Measurements from ENCODE around the gene CPA1.

The CPA1 gene

DNA sequence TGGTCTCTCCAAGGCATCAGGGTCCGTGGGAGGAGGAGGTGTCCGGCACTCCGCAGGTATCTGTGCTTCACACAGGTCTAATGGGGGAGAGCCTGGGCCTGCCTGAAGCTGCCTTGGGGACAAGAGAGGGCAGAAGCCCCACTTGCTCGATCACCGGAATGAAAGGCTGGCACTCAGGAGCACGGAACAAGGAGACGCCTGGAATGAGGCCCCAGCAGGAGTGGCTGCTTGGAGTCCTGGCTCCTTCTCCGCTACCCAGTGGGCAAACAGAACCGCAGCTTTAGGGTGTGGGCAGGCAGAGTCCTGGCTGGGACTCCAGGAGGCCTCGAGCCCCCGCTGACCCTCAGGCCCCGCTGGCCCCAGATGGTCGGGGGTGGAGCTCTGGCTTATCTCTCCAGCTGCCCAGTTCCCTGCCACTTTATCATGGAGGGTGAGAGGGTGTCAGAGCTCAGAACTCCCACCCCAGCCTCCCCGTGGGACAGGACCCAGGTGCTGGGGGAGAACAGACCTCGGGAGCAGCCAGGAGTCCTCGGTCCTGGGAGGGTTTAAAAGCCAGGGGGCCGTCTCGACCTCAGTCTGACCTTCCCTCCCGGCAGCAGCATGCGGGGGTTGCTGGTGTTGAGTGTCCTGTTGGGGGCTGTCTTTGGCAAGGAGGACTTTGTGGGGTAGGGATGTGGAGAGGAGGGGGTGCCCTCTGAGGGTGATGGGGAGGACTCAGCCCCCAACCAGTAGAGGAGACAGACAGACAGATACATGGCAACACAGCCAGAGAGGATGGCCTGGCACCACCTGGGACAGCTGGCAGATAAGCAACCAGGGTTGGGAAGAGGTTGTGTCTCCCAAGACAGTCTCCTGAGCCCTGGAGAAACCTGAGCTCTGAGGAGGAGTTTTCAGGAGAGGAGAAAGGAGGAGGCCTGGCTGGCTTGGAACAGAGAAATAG, at the start of gene CPA1:
TSS of gene CPA1 (plus strand) at position 574 of the 940 bp plus-strand sequence. CDS start at position 601, 27 bp downstream.
- no peaks in the 10 kb centered on the region for H3K27me3 ChIP-seq (ENCODE audit: insufficient read depth, low read length)
- peaks cover 11% of the 10 kb centered on the region for H3K4me1 ChIP-seq (ENCODE audit: insufficient read depth, low read length)
- H2AFZ ChIP-seq (ENCODE audit: low read depth, low read length): no peak within 1 kb of the TSS
- peaks cover 10% of the 10 kb centered on the region for H3K9me3 ChIP-seq (ENCODE audit: low read length)
- no peak within 1 kb of the TSS for H3K4me3 ChIP-seq (ENCODE audit: low read length)
- H3K36me3 ChIP-seq (ENCODE audit: insufficient read depth, low read length): no peaks in the 10 kb centered on the region

DNA sequence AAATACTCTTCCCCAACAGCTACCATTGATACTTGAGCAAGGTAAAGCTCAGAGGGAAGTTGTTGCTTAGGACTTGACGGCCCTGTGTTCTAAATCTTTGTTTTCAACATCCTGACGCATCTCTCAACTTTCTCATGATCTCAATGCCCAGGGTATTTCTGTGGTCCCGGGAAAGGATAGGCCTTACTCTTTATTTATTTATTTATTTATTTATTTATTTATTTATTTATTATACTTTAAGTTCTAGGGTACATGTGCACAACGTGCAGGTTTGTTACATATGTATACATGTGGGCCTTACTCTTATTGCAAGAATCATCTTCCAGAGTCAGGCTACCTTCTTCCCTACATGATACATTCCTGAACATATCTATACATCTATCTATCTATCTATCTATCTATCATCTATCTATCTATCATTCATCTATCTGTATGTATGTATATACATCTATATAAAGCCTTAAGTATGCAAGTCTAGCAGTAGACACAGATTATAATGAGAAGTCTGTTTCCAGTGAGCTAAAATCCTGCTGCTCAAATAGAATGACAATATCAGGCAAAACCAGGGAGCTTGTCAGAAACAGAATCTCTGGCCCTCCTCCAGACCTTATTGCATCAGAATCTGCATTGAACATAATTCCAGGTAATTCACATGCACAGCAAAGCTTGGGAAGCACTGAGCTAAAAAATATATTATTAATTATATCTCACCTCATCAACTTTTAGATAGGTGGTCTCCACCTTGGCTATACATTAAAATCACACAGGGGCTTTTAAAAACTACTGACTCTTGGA, 47.8 kb upstream of the CPA1 start:
- no peak overlapping the region for H2AFZ ChIP-seq (ENCODE audit: low read depth, low read length)
- no peaks in the 10 kb centered on the region for H3K36me3 ChIP-seq (ENCODE audit: insufficient read depth, low read length)
- H3K9me3 ChIP-seq (ENCODE audit: low read length): no peaks in the 10 kb centered on the region
- H3K4me1 ChIP-seq (ENCODE audit: insufficient read depth, low read length): no peaks in the 10 kb centered on the region
- no peaks in the 10 kb centered on the region for H3K27me3 ChIP-seq (ENCODE audit: insufficient read depth, low read length)
- no peak overlapping the region for H3K4me3 ChIP-seq (ENCODE audit: low read length)

DNA sequence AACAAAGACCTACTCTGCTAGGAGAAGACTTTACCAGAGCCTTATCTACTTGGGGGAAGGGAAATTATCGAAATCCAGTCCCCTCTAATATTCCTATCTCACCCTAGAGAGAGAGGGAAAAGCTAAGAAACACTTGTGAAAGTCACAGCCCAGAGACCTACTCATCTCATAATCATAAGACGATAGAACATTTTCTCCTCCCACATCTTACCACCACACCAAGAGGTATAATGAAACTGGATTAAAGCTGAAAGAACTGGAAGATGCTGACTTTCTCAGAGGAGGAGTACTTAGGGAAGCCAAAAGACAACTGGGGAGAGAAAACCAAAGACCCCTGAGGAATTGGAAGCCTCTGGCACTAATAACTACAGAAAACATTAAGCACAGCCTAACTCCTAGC, 46.5 kb upstream of the CPA1 start:
- Histone ChIP-seq H2AFZ (ENCODE audit: low read depth, low read length) (no peak overlapping the region), H3K36me3 (ENCODE audit: insufficient read depth, low read length) (no peaks in the 10 kb centered on the region), H3K27me3 (ENCODE audit: insufficient read depth, low read length) (no peaks in the 10 kb centered on the region), H3K9me3 (ENCODE audit: low read length) (no peaks in the 10 kb centered on the region), H3K4me1 (ENCODE audit: insufficient read depth, low read length) (no peaks in the 10 kb centered on the region), H3K4me3 (ENCODE audit: low read length) (no peak overlapping the region)

DNA sequence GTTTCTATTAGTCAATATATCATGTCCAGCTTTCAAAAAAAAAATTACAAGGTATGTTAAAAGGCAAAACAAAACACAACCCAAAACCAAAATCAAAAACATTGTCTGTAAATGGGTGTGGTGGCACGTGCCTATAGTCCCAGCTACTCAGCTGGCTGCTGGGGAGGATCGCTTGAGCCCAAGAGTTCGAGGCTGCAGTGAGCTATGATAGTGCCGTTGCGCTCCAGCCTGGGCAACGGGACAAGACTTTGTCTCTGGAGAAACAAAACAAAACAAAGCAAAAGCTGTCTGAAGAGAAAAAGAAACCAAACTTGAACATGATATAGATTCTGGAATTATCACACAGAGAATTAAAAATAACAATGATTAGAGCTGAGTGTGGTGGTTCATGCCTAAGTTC, 46.0 kb upstream of the CPA1 start:
- Histone ChIP-seq H3K27me3 (ENCODE audit: insufficient read depth, low read length) (no peaks in the 10 kb centered on the region), H3K4me3 (ENCODE audit: low read length) (no peak overlapping the region), H3K36me3 (ENCODE audit: insufficient read depth, low read length) (no peaks in the 10 kb centered on the region), H2AFZ (ENCODE audit: low read depth, low read length) (no peak overlapping the region), H3K4me1 (ENCODE audit: insufficient read depth, low read length) (no peaks in the 10 kb centered on the region), H3K9me3 (ENCODE audit: low read length) (no peaks in the 10 kb centered on the region)

DNA sequence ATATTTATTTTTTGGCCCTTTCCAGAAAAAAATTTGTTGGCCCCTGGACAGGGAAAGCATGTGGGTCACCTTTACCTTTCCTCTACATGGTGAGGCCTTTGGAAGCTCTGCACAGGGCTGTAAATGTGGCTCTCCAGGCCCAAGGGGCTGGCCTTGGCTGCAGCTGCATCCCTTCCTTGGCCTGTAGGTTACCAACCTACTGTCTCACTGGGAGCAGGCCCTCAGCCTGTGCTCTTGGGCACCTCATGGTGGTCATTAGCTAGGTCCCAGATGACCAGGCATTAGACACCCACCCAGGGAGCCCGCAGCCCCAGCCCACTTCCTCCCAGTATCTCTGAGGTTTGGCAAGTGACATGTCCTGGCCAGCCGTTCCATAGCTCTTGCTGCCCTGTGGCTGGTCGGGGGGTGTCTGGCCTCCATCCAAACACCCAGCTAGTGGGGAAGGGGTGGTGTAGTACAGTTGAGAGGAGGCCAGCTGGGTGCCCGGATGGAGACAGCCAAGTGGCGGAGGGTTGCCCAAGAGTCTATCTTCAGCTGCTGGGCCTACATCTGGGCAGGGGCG, 42.8 kb upstream of the CPA1 start:
- Histone ChIP-seq H3K4me1 (ENCODE audit: insufficient read depth, low read length) (no peaks in the 10 kb centered on the region), H3K36me3 (ENCODE audit: insufficient read depth, low read length) (no peaks in the 10 kb centered on the region), H3K27me3 (ENCODE audit: insufficient read depth, low read length) (no peaks in the 10 kb centered on the region), H3K4me3 (ENCODE audit: low read length) (no peak overlapping the region), H3K9me3 (ENCODE audit: low read length) (no peaks in the 10 kb centered on the region), H2AFZ (ENCODE audit: low read depth, low read length) (no peak overlapping the region)

DNA sequence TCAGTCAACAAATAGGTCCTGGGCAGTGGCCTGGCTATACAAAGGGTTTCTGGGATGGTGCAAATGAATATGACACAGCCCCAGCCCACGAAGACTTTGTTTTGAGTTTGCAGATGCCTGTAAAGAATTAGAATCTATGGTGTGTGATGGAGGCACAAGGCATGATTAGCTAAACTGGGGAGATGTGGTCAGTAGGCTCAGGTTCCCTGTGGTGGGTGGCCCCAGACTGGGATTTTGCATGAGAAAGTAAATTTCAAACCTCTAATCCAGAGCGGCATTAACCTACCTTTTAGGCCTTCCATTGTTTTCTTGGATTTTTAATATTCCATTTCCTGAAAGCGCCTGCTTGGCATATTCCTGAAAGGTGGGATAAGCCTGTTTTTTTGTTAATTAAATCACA, 42.1 kb upstream of the CPA1 start:
- Histone ChIP-seq H3K4me1 (ENCODE audit: insufficient read depth, low read length) (no peaks in the 10 kb centered on the region), H3K9me3 (ENCODE audit: low read length) (no peaks in the 10 kb centered on the region), H3K27me3 (ENCODE audit: insufficient read depth, low read length) (no peaks in the 10 kb centered on the region), H3K36me3 (ENCODE audit: insufficient read depth, low read length) (no peaks in the 10 kb centered on the region), H3K4me3 (ENCODE audit: low read length) (no peak overlapping the region), H2AFZ (ENCODE audit: low read depth, low read length) (no peak overlapping the region)

DNA sequence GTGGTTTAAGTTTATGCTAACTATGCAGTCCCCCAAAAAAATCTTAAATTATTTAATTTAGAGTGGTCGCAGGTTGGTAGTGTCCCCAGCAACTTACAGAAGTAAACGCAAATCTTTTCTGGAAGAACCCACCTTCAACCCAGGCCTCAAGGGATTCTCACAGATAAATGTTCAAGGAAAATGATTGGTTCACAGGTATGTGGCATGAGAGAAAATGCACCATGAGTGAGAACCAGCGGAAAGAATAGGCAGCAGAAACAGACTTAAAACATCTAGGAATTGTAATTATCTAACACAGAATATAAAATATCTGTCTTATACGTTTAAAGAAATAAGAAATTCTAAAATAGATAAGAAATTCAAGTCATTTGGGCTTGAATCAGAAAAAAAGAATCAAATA, 38.4 kb upstream of the CPA1 start:
- no peaks in the 10 kb centered on the region for H3K27me3 ChIP-seq (ENCODE audit: insufficient read depth, low read length)
- no peak overlapping the region for H3K4me3 ChIP-seq (ENCODE audit: low read length)
- peaks cover 29% of the 10 kb centered on the region for H3K4me1 ChIP-seq (ENCODE audit: insufficient read depth, low read length)
- no peaks in the 10 kb centered on the region for H3K36me3 ChIP-seq (ENCODE audit: insufficient read depth, low read length)
- H2AFZ ChIP-seq (ENCODE audit: low read depth, low read length): no peak overlapping the region
- no peaks in the 10 kb centered on the region for H3K9me3 ChIP-seq (ENCODE audit: low read length)

DNA sequence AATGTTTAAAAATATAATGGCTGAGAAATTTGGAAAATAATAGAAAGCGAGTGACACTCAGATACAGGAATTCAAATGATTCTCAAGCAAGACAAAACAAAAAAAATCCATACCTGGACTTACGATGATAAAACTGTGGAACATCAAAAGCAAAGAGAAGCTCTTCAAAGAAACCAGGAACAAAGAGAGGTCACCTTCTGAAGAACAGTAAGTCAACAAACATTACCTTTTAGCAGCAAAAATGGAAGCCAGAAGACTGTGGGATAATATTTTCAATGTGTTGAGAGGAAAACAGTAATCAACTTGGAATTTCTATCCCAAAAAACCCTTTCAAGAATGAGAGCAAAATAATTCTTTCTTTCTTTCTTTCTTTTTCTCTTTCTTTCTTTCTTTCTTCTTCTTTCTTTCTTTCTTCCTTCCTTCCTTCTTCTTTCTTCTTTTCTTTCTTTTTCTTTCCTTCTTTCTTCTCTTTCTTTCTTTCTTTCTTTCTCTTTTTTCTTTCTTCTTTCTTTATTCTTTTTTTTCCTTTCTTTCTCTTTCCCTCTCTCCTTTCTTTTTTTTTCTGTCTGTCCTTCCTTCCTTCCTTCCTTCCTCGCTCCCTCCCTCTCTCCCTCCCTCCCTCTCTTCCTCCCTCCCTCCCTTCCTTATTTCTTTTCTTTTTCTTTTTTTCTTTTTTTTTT, 37.5 kb upstream of the CPA1 start:
- H3K4me1 ChIP-seq (ENCODE audit: insufficient read depth, low read length): peaks cover 29% of the 10 kb centered on the region
- H3K27me3 ChIP-seq (ENCODE audit: insufficient read depth, low read length): no peaks in the 10 kb centered on the region
- H2AFZ ChIP-seq (ENCODE audit: low read depth, low read length): no peak overlapping the region
- no peaks in the 10 kb centered on the region for H3K9me3 ChIP-seq (ENCODE audit: low read length)
- no peaks in the 10 kb centered on the region for H3K36me3 ChIP-seq (ENCODE audit: insufficient read depth, low read length)
- no peak overlapping the region for H3K4me3 ChIP-seq (ENCODE audit: low read length)

DNA sequence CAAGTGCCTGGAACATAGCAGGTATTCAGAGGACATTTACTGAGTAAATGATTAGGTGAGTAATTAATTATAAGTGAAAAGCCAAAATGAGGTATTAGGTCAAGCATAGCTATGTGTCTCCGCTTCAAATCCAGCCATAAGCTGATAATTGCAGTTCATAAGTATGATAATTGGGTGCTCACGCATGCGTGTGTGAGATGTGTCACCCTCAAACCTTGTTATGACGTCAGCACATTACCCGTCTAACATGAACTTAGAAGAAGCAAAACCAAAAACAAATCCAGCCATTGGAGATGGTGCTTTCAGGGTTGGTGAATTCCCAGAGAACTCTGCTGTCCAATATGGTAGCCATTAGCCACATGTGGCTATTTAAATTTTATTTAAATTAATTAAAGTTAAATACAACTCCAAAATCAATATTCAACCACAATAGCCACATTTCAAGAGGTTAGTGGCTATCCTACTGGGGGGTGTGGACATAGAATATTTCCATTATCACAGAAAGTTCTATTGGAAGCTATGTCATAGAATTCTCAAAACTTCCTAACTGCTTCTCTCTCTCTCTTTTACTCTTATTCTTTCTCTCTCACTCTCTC, 35.9 kb upstream of the CPA1 start, which contains the start of gene CPA5:
TSS of gene CPA5 (plus strand) at position 546 of the 596 bp plus-strand sequence. CDS start 1,670 bp downstream, outside the sequence.
- peak within 1 kb of the TSS; percentile 12 for H2AFZ ChIP-seq (ENCODE audit: low read depth, low read length)
- peaks cover 29% of the 10 kb centered on the region for H3K4me1 ChIP-seq (ENCODE audit: insufficient read depth, low read length)
- peak within 1 kb of the TSS; percentile 31 for H3K4me3 ChIP-seq (ENCODE audit: low read length)
- H3K9me3 ChIP-seq (ENCODE audit: low read length): no peaks in the 10 kb centered on the region
- H3K27me3 ChIP-seq (ENCODE audit: insufficient read depth, low read length): no peaks in the 10 kb centered on the region
- H3K36me3 ChIP-seq (ENCODE audit: insufficient read depth, low read length): no peaks in the 10 kb centered on the region

DNA sequence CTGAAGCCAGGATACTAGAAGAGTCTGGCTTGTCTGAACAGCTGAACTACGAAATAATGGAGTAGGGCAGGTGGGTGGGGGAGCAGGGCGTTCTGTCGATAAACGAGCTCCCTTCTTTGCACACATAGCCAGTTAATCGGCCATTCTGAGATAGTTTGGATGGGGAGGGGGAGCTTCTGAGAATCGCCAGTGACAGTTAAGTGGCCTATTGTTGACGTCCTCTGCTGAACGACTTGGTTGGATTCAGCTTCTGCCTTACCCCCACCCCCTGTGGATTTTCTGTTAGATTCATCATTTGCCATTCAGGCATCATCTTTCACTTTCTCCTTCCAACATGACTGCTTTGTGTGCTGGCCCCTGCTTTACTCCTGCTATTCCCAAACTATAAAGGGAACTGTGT, 35.2 kb upstream of the CPA1 start:
- no peak overlapping the region for H2AFZ ChIP-seq (ENCODE audit: low read depth, low read length)
- H3K36me3 ChIP-seq (ENCODE audit: insufficient read depth, low read length): no peaks in the 10 kb centered on the region
- H3K4me3 ChIP-seq (ENCODE audit: low read length): peak overlapping the region; percentile 31
- H3K27me3 ChIP-seq (ENCODE audit: insufficient read depth, low read length): no peaks in the 10 kb centered on the region
- no peaks in the 10 kb centered on the region for H3K9me3 ChIP-seq (ENCODE audit: low read length)
- H3K4me1 ChIP-seq (ENCODE audit: insufficient read depth, low read length): peaks cover 36% of the 10 kb centered on the region

DNA sequence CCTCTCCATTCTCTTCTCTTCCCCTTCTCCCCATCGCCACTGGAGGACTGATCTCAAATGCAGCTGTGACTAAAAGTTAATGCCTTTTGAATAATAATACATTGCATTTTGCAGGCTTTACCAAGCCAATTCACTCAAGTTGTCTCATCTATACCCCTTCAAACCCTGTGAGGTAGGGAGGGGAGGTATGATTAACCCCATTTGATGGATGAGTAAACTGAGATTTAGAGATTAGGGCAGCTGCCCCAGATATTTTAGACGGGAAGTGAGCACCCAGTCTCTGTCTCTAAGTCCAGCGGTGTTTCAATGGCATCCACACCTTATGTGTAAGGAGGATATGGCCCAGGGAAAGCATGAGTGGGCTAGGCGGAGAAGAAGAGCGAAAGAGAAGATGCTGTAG, 34.6 kb upstream of the CPA1 start:
- H3K9me3 ChIP-seq (ENCODE audit: low read length): no peaks in the 10 kb centered on the region
- H3K4me1 ChIP-seq (ENCODE audit: insufficient read depth, low read length): peaks cover 42% of the 10 kb centered on the region
- no peak overlapping the region for H2AFZ ChIP-seq (ENCODE audit: low read depth, low read length)
- H3K4me3 ChIP-seq (ENCODE audit: low read length): no peak overlapping the region
- no peaks in the 10 kb centered on the region for H3K36me3 ChIP-seq (ENCODE audit: insufficient read depth, low read length)
- no peaks in the 10 kb centered on the region for H3K27me3 ChIP-seq (ENCODE audit: insufficient read depth, low read length)

DNA sequence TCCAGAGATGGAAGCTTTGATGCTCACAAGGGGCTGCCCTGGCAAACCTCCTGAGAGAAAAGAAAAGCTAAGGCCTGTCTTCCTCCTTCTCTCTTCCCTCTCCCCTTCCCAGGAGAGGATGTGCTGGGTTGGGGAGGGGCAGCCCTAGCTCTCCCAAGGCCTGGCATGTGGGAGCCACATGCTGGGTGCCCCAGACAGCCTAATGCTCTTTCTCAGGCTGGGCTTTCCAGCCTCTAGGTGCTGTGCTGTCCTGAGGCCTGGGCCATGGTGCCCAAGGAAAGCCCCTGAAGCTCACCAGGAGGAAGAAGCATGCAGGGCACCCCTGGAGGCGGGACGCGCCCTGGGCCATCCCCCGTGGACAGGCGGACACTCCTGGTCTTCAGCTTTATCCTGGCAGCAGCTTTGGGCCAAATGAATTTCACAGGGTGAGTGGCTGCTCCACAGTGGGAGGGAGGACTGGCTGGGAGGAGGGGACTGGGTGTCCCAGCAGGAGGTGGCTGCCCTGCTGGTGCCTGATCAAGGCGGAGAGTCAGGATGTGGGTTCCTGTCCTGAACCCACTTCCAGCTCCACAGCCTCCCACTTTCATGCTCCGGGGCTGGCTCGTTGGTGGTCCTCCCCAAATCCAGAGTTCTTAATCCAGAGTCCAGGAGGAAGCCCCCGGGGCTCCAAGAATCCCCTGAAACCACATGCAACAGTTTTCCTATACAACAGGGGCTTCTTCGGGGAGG, 34.0 kb upstream of the CPA1 start:
- Histone ChIP-seq H3K27me3 (ENCODE audit: insufficient read depth, low read length) (no peaks in the 10 kb centered on the region), H3K4me3 (ENCODE audit: low read length) (no peak overlapping the region), H3K36me3 (ENCODE audit: insufficient read depth, low read length) (no peaks in the 10 kb centered on the region), H3K9me3 (ENCODE audit: low read length) (no peaks in the 10 kb centered on the region), H2AFZ (ENCODE audit: low read depth, low read length) (no peak overlapping the region), H3K4me1 (ENCODE audit: insufficient read depth, low read length) (peaks cover 48% of the 10 kb centered on the region)
